HG03439 (cell line): ENCODE data around the gene BEST1.
"Not testable (repeated sequence)": the region's sequence is repeated elsewhere in the genome, so short reads cannot be mapped to it uniquely, and the experiment has no call there.

Source experiments
- ATAC-seq: cut with Tn5 transposase; IDR thresholded peaks from one replicate; pipeline ENCODE4 v1.9.1; 2021; ENCODE audit warnings: mild to moderate bottlenecking, moderate library complexity; ENCODE audit not compliant: unreplicated experiment

The BEST1 gene

GRCh38 chr11:61976420-61976800, 26.3 kb downstream of the BEST1 start:
- no peak for ATAC-seq

DNA sequence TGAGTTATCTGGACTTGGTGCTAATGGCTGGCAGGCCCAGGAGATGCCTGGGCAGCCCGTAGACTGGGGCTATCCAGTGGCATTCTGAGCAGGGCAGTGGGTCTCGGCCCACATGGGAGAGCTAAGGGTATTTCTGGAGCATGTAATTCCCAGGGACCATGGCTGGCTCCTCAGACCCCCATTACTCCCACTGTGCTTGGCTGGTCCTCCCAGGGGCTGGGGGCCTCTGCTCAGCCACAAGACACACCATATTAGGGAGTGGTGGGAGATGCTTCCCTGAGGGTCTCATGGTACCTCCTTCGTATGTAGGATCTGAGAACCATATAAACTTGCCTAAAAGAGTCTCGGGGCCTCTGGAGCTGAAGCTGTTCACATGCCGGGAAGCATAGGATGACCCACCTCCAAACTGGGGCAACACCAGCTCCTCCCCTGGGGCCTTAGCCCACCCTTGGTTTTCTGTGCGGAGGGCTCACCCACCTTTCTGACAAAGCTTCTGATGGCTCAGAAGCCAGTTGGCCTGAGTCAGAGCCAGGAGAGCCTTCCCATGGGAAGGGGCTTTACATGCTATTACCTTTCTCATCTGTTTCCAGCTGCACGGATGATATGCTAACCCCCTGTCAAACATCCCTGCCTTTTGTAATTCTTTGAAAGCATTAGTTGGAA, 26.8 kb downstream of the BEST1 start:
- no peak for ATAC-seq

DNA sequence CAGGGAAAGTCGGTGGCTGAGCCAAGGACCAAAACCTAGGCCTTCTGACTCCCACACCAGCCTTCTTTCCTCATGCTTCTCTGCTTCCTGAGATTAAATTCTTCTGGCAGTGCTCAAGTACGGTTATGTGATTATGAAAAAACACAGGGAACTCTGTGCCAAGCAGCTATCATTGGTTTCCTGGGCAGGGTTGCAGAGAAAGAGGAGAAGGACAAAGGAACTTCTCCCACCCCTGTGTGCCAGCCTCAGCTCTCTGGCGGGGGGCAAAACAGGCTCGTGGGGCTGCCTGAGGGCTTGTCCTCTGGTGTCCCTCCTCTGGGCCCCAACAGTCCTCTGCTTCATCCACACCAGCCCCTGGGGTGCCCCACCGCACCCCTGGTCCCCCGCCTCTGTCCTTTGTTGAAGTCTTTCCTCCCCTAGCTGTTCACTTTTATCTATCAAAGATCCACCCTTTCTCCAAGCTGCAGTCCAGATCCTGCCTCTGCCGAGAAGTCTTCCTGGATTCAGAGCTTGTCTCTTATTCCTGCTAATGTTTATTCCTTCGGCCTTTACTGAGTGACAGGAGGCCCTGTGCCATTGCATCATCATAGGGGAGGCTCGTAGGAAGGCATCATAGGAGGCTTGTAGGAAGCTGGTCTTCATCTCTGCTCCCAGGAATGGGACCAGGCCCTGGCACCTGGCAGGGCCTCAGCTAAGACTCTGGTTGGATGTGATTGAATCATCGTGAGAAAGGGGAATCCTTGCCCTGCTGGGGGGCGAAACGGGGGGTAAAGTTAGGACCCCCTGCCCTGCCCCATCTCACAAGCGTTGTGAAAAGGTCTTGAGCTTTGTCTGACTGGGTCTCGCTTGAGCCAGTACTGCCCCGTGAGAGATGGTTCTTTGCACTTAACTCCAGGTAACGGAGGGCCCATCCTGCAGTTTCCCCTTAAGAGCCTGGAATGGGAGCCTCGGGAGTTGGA, 28.8 kb downstream of the BEST1 start:
- ATAC-seq: no peak

DNA sequence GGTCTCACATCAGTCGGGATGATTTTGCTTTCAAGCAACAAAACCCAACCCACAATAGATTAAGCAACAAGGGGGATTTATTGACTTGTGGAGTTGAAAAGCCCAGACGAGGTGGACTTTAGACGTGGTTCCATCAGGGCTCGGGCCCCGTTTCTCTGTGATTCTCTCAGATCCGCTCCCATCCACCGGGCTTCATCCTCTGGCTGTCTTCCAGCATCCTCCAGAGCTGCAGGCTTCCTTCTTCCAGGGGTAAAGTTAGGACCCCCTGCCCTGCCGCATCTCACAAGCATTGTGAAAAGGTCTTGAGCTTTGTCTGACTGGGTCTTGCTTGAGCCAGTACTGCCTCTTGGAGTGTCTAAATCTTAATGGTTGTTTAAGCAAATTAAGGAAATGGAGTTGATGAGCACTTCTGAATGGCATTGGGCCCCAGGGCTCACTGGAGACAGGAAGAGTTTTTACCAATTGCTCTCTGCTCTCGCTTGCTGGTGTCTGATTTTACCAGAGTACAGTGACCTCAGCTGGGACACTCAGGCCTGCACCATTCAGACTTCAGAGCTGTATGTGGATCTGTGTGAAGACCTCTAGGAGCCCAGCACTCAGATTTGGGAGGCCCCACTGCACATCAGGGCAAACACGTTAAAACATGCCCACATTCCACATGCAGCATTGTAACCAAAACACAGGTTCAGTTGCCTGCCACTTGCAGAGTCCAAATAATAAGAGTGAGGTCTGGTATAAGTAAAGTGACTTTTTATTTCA, 30.8 kb downstream of the BEST1 start:
- ATAC-seq: no peak

DNA sequence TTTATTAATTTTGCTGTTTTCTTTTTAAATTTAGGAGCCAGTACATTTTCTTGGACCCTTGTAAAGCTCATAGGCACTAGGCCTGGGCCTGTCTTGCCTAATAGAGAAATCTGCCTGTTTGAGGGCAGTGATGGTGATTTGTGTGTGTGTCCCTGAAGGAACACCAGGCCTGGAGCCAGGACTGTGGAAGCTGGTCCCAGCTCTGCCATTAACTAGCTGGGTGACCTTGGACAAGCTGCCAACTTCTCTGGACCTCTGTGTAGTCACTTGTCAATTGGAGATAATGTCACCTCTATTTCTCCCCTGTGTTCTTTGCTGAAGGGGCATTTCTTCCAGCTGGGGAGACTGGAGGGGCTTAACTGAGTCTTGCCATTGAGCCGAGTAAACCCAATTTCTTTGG, 33.3 kb downstream of the BEST1 start:
- ATAC-seq: no peak

- ATAC-seq: no peak
Measured at GRCh38 chr11:61985869-61986268, 35.7 kb downstream of the BEST1 start.

GRCh38 chr11:61994981-61995380, 44.8 kb downstream of the BEST1 start:
- no peak for ATAC-seq

DNA sequence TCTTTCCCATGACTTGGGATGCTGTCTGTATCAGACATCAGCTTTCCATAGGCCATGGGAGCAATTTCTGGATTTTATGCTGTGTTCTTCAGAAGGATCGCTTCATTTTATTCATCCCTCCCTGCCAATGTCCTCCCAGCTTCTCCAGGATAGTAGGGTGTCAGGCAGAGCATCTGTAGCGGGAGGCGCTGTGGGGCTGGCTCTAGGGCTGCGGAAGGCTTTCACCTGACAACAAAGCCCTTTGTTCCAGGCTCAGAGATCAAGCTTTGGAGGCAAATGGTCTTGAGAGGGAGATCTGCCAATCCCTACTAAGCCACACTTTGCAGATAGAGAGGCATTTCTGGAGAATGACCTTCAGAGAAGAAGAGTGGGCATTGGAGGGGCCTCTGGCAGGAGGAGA, 46.8 kb downstream of the BEST1 start:
- no peak for ATAC-seq

DNA sequence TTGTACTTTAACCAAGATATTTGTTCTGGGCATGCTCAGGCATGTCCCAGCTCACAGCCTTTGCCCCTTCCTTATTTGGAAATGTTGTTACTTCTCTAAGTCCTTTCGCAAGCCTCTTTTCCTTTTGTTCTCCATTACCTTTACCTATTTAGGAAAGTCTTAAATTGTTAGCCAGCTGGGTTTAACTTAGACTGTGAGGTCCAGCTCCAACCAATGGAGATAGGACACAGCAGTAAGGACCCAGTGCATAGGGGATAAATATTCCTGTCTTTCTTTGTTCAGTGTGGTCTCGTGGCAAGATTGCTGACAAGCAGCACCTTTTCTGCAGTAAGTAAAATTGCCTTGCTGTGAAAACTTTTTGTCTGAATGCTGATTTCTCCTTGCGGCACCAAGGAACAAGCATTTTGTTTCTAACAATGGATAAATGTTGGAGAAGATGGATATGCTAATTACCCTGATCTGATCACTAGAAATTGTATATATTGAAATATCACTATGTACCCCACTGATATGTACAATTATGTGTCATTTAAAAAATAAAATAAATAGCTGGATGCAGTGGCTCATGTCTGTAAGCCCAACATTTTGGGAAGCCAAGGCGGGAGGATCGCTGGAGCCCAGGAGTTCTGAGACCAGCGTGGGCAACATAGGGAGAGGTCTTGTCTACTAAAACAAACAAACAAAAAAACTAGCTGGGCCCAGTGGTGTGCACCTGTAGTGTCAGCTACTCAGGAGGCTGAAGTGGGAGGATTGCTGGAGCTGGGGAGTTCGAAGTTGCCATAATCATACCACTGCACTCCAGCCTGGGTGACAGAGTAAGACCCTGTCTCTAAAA, 49.2 kb downstream of the BEST1 start:
- no peak for ATAC-seq

DNA sequence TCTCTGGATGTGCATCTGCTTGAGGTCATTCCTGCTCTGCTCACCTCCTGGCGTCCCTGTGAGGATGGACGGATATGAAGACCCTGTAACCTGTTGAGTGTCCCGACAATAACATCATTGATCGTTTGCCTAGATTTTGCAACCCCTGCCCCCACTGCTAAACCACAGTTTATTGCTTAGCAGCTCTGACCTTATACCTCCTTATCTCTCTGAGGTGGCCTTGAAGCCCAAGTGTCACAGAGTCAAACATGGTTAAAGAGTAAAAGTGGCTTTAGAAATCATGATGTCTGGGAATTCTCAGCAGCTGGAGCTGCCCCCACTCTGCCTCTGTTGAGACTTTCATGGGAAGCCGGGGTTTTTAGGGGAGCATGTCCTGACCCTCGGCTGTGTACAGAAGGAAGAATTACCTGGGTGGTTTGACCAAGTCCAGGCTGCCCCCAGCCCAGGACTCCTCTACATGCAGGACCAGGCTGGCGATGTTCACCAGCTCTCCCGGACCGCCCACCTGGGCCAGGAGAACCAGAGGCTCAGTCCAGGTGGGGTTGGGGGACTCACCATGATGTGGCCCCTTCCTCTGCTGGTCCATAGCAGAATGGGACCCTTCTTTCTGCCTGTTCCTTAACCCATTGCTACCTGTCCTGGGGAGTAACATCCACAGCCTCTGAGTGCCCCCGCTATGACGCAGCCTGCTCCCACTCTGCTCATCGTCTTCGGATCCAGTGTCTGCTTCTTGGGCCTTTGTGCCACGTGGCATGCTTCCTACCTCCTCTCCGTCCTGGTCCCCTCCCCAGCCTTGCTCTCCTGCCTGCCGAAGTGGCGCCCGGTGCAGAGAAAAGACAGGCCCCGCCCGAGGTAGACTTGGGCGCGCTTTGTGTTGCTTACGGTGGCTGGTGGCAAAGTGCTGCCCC, 50.6 kb downstream of the BEST1 start:
- no peak for ATAC-seq

- no peak for ATAC-seq
Measured at GRCh38 chr11:62001450-62002191, 51.5 kb downstream of the BEST1 start.

DNA sequence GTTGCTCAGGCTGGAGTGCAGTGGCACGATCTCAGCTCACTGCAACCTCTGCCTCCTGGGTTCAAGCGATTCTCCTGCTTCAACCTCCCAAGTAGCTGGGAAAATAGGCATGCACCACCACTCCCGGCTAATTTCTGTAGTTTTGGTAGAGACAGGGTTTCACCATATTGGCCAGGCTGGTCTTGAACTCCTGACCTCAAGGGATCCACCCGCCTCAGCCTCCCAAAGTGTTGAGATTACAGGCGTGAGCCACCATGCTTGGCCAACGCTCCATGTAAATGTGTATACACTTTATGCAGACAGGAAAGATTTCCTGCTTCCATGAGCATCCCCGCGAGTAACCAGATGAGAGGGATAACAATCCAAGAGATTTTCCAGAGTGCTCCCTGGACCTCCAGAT, 52.1 kb downstream of the BEST1 start:
- ATAC-seq: not testable (repeated sequence)

- no peak for ATAC-seq
Measured at GRCh38 chr11:62004473-62004872, 54.3 kb downstream of the BEST1 start.

GRCh38 chr11:62008193-62008592, 58.0 kb downstream of the BEST1 start:
- no peak for ATAC-seq

DNA sequence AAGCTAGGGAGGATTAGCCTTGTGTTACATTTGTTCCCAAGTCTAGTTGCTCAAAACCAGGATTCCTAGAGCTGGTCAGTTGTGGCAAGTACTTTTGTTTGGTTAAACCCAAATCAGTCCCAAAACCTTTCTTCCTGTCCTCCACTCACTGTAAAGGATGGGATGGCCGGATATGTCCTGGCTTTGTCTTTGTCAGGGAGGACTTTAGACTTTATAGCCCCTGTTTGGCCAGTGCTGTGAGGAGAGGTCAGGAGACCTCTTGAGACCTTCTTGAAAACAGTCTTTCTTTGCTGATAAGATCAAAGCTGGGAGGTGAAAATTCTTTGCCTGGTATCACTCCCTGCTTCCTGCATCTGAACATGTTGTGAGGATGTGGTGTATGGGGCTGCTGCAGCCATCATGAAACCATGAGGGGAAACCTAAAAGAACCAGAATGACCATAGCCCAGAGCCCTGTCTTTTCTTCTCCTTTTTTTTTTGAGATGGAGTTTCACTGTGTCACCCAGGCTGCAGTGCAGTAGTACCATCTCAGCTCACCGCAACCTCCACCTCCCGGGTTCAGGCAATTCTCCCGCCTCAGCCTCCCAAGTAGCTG, 60.9 kb downstream of the BEST1 start:
- no peak for ATAC-seq

DNA sequence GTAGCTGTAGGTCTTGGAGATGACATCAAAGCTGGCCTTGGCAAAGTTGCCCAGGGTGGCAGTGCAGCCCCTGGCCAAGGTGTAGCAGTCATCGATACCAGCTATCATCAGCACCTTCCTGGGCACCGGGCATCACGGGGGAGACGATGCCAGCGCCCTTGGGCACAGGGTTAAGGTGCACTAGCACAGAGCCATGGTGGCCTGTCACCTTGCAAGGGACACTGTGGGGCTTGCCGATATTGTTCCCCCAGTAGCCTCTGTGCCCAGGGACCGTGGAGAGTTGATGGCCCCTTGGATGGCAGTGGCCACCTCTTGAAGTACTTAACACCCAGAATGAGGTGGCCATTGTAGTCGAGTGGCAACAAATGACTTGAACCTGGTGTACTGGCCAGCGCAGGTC, 61.7 kb downstream of the BEST1 start:
- no peak for ATAC-seq

DNA sequence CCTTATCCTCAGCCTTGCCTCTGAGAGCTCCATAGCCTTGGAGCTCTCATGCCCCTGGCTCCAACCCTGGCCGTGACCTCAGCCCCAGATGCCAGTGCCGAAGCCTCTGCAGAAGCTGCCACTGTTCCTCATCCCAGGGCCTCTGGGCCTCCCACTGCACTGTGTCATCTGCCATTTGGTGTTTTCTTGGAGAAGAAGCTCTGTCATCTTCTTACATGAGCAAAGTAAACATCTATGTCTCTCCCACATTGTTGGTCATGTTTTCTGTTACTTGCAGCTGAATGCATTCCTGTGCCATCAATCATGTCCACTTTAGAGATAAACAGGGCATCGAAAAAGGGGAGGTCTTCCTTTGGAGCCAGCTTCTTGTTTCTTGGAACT, 62.3 kb downstream of the BEST1 start:
- no peak for ATAC-seq

- no peak for ATAC-seq
Measured at GRCh38 chr11:62012832-62013461, 62.8 kb downstream of the BEST1 start.
